Heart left ventricle (tissue), 16 donors: Measurements from ENCODE around the gene CIC. TPM values are rescaled to one million over a fixed set of nuclear protein-coding genes. Genes with fewer than 3 reads are reported as not detected.

Experiments
- ATAC-seq, 4 donors: fragments of 200-7000 bp; cut with Tn5 transposase; one replicate each; pipeline ENCODE4 v1.9.1; 2020 to 2022; ENCODE audit warnings: moderate library complexity in 4 of 4, mild to moderate bottlenecking in 3 of 4, moderate number of reproducible peaks in 1 of 4
- DNase-seq, 5 donors: peaks; one replicate each; pipeline ENCODE4 v3.0.0-alpha.2; 2020
- H3K27ac ChIP-seq, 12 donors: fragments of 200-600 bp; sonication (generic) in 4 of 12; one replicate each; pipeline versions ENCODE4 v1.5.0 to v1.8.0; 2016 to 2022; ENCODE audit warnings: mild to moderate bottlenecking in 2 of 12
- H3K27me3 ChIP-seq, 9 donors: fragments of 200-600 bp; sonication (generic) in 2 of 9; one replicate each; pipeline versions ENCODE4 v1.5.1 to v1.8.0; 2016 to 2022; ENCODE audit warnings: mild to moderate bottlenecking in 3 of 9
- H3K36me3 ChIP-seq, 9 donors: fragments of 200-600 bp; sonication (generic) in 2 of 9; one replicate each; pipeline versions ENCODE4 v1.5.0 to v1.8.0; 2018 to 2022; ENCODE audit warnings: mild to moderate bottlenecking in 2 of 9
- H3K4me1 ChIP-seq, 12 donors: fragments of 200-600 bp; sonication (generic) in 4 of 12; one replicate each; pipeline versions ENCODE4 v1.5.0 to v1.8.0; 2016 to 2022; ENCODE audit warnings: mild to moderate bottlenecking in 3 of 12
- H3K4me3 ChIP-seq, 12 donors: fragments of 200-600 bp; sonication (generic) in 4 of 12; one replicate each; pipeline versions ENCODE4 v1.5.0 to v1.8.0; 2017 to 2022; ENCODE audit warnings: mild to moderate bottlenecking in 9 of 12, moderate library complexity in 4 of 12
- H3K9me3 ChIP-seq, 12 donors: fragments of 200-600 bp; sonication (generic) in 4 of 12; one replicate each; pipeline versions ENCODE4 v1.5.0 to v1.8.0; 2016 to 2022; ENCODE audit warnings: mild to moderate bottlenecking in 1 of 12
- CTCF ChIP-seq, 12 donors: fragments of 200-600 bp; sonication (generic) in 4 of 12; IDR thresholded peaks; one replicate each; pipeline versions ENCODE4 v1.5.0 to v1.8.0; 2018 to 2022; ENCODE audit warnings: antibody characterized with exemption in 12 of 12, mild to moderate bottlenecking in 5 of 12
- POLR2A ChIP-seq, 2 donors: fragments of 450-650 bp; IDR thresholded peaks; one replicate each; pipeline ENCODE4 v1.6.1; 2017; ENCODE audit warnings: antibody characterized with exemption in 2 of 2, mild to moderate bottlenecking in 2 of 2, moderate library complexity in 2 of 2
- WGBS, 4 donors: extraction: QIAGEN DNeasy Blood & Tissue Kit in 2 of 4; methylation state at CpG; one replicate each; pipeline versions ENCODE4 v1.1.5 to v1.1.7; 2013 to 2018; 5-methylcytosine and 5-hydroxymethylcytosine counted together
- intact Hi-C, 10 donors: fragments of 100-400 bp; cut with DNase I; formaldehyde crosslinking; loops; one replicate each; pipeline versions ENCODE4 v1.11.1 to v1.14.2; 2022
- polyA plus RNA-seq, 2 donors: library from polyadenylated mRNA; stranded (reverse); fragments of 200-250 nt; gene quantifications; one replicate each; pipeline ENCODE4 v1.2.3, GENCODE V29; 2013
- total RNA-seq, 9 donors: library from RNA; depleted of rRNA in 2 of 9; stranded (reverse); fragments of >200 nt in 2 of 9; fragmentation: NEBNext Ultra II Directional in 3 of 9; extraction: Animal tissue kit (Norgen Biotek cat#: 25700) in 3 of 9; gene quantifications; one replicate each; pipeline versions ENCODE4 v1.1.0 to v1.2.4, GENCODE V29; 2016 to 2023
- donor health status: ischemic (EF 13 %, LVEDD 7.1; RV severe dilation, severe dysfunction).
- donor health status: healthy with polysubstance abuse.
- donor health status: DM: no; HTN: yes; CAD: no.
- donor health status: DM: no; HTN: no; CAD: no.
- donor health status: ischemic (EF 25% LVEDD 6.9; RV normal size, moderate dysfunction).
- donor health status: ischemic (EF 25% LVEDD 5.7; RV mildly dilated, moderate dysfunction).
- donor health status: healthy.
- donor health status: DM: yes; HTN: yes; CAD: no.
- donor health status: ischemic (EF 35%, LVEDD 5.7; RV mildly dilated, moderate dysfunction).
- donor health status: nonischemic (EF 11% LVEDD 7.7; RV severe dilation, severe dysfunction).
- donor health status: DM: yes; HTN: yes; CAD: no.
- donor health status: PGD.
- donor health status: ischemic (EF 29% LVEDD 5.4; RV normal size, mild dysfunction).
- donor health status: nonischemic (EF 23%, LVEDD 6.1; RV moderate dilation, normal function).

CIC gene
- total and polyA plus RNA-seq, 11 donors = 25.5 to 54.8 (median 31.0) TPM

DNA sequence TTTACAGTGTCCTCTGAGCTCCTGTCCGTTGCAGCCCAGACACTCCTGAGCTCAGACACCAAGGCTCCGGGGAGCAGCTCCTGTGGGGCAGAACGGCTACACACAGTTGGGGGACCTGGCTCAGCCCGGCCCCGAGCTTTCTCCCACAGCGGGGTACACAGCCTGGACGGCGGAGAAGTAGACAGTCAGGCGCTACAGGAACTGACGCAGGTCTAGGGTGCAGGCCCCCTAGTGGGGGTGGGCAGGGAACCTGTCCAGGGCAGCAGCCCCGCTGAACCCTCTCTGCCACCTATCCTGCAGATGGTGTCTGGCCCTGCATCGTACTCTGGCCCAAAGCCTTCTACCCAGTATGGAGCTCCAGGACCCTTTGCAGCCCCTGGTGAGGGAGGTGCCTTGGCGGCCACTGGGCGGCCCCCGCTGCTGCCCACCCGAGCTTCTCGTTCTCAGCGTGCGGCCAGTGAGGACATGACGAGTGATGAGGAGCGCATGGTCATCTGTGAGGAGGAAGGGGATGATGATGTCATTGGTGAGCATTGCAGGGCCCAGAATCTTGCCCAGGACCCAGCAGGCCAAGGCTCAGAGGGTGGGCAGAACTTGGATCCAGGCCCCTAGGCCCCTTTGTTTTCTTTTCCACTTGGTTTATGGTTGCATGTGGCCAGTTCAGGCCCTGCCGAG lies 20.0 kb downstream of the CIC start:
- DNase-seq (no peak), ATAC-seq (no peak)
- Histone ChIP-seq H3K27me3 (no peaks in the 10 kb centered on the region), H3K4me1 (peaks cover 8 to 27% (median 25%) of the 10 kb centered on the region in 12 donors), H3K27ac (no peak overlapping the region), H3K36me3 (peaks cover 0 to 74% (median 71%) of the 10 kb centered on the region in 9 donors), H3K4me3 (no peak overlapping the region), H3K9me3 (no peaks in the 10 kb centered on the region)
- intact Hi-C loops = loop anchor here in 2 of 10 donors (5.0 kb wide), 2 partner anchors 33 to 42 kb away; no protein-coding TSS in a partner anchor
- TF ChIP-seq CTCF (IDR thresholded peaks at IDR 0.05) = no peak
- no peak for TF ChIP-seq POLR2A (IDR thresholded peaks at IDR 0.05)
- 85 to 90% (median 88%) methylated on average over 7 to 22 of the region's 22 CpGs for WGBS, 4 donors

GRCh38 chr19:42289556-42290041 lies 20.5 kb downstream of the CIC start:
- no peak for ATAC-seq
- peaks cover 0 to 80% (median 77%) of the 10 kb centered on the region in 9 donors for H3K36me3 ChIP-seq
- DNase-seq = no peak
- TF ChIP-seq CTCF (IDR thresholded peaks at IDR 0.05) = no peak
- no peak for TF ChIP-seq POLR2A (IDR thresholded peaks at IDR 0.05)
- peaks cover 8 to 26% (median 24%) of the 10 kb centered on the region in 12 donors for H3K4me1 ChIP-seq
- H3K9me3 ChIP-seq = no peaks in the 10 kb centered on the region
- no peaks in the 10 kb centered on the region for H3K27me3 ChIP-seq
- no peak overlapping the region for H3K27ac ChIP-seq
- H3K4me3 ChIP-seq = no peak overlapping the region
- intact Hi-C loops = loop anchor here in 4 of 10 donors (5.0 to 10.0 kb wide), 3 partner anchors 33 to 155 kb away; partner anchors contain the start of gene POU2F2 (in 1 of the 4)
- 81 to 86% (median 85%) methylated on average over 7 to 8 of the region's 8 CpGs for WGBS, 4 donors

DNA sequence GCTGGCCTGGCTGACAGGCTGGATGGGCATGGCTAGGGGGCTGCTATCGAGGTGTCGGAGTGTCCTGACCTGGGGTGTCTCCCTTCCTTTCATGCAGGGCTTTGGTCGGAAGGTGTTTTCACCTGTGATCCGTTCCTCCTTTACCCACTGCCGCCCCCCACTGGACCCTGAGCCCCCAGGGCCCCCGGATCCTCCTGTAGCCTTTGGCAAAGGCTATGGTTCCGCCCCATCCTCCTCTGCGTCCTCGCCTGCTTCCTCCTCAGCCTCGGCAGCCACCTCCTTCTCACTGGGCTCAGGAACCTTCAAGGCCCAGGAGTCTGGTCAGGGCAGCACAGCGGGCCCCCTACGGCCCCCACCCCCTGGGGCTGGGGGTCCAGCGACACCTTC lies 21.1 kb downstream of the CIC start:
- TF ChIP-seq POLR2A (IDR thresholded peaks at IDR 0.05) (no peak), CTCF (IDR thresholded peaks at IDR 0.05) (no peak)
- intact Hi-C loops = loop anchor here in 2 of 10 donors (5.0 to 10.0 kb wide), 2 partner anchors 43 to 155 kb away; partner anchors contain the start of gene POU2F2 (in 1 of the 2)
- H3K4me1 ChIP-seq = peaks cover 5 to 21% (median 19%) of the 10 kb centered on the region in 12 donors
- no peaks in the 10 kb centered on the region for H3K27me3 ChIP-seq
- H3K27ac ChIP-seq = no peak overlapping the region
- no peaks in the 10 kb centered on the region for H3K9me3 ChIP-seq
- no peak for DNase-seq
- 76 to 85% (median 83%) methylated on average over 11 to 13 of the region's 13 CpGs for WGBS, 4 donors
- ATAC-seq = no peak
- H3K36me3 ChIP-seq = peaks cover 0 to 85% (median 80%) of the 10 kb centered on the region in 9 donors
- no peak overlapping the region for H3K4me3 ChIP-seq
